OCI-LY3 (cell line): ENCODE results near the gene EPHA5.

Source experiments
- H2AFZ ChIP-seq: fragments of 200-600, 300-600 bp; shearing (Covaris generic); 2 replicates; pipeline ENCODE4 v1.6.0; 2014; ENCODE audit warnings: antibody characterized with exemption, low read depth, low read length
- H3K27ac ChIP-seq: fragments of 200-600, 300-600 bp; sonication (generic); 2 replicates; pipeline ENCODE4 v1.5.1; 2014; ENCODE audit warnings: mild to moderate bottlenecking, low read length, moderate library complexity, mixed read lengths
- H3K27me3 ChIP-seq: fragments of 200-600, 300-600 bp; sonication (generic); 2 replicates; pipeline ENCODE4 v1.6.1; 2014; ENCODE audit warnings: low read depth, low read length, mixed read lengths
- H3K36me3 ChIP-seq: fragments of 200-600, 300-600 bp; sonication (generic); replicated peaks from 2 replicates; pipeline ENCODE3; 2014; ENCODE audit warnings: low read depth, low read length, mixed read lengths
- H3K4me1 ChIP-seq: fragments of 300-600, 200-600 bp; sonication (generic); 2 replicates; pipeline ENCODE4 v1.6.1; 2014; ENCODE audit warnings: low read length, mixed read lengths
- H3K4me2 ChIP-seq: fragments of 200-600, 300-600 bp; sonication (generic); 2 replicates; pipeline ENCODE4 v1.6.1; 2014; ENCODE audit warnings: low read length, mixed read lengths
- H3K4me3 ChIP-seq: fragments of 300-600, 200-600 bp; sonication (generic); 2 replicates; pipeline ENCODE4 v1.5.1; 2014; ENCODE audit warnings: antibody characterized with exemption, mild to moderate bottlenecking, low read length, moderate library complexity
- H3K79me2 ChIP-seq: fragments of 300-600, 200-600 bp; shearing (Covaris generic); 2 replicates; pipeline ENCODE4 v1.6.1; 2014; ENCODE audit warnings: mild to moderate bottlenecking, low read length, mixed read lengths
- H3K9ac ChIP-seq: fragments of 300-600, 200-600 bp; shearing (Covaris generic); 2 replicates; pipeline ENCODE4 v1.6.0; 2014; ENCODE audit warnings: mild to moderate bottlenecking, low read length, moderate library complexity
- H3K9me3 ChIP-seq: fragments of 200-600, 300-600 bp; shearing (Covaris generic); 2 replicates; pipeline ENCODE4 v1.6.1; 2014; ENCODE audit warnings: low read length, mixed read lengths; ENCODE audit not compliant: insufficient read depth
- H4K20me1 ChIP-seq: fragments of 200-600, 300-600 bp; sonication (generic); 2 replicates; pipeline ENCODE4 v1.6.1; 2016; ENCODE audit warnings: low read length, mixed read lengths; ENCODE audit not compliant: insufficient read depth
- CTCF ChIP-seq: fragments of 200-600, 300-600 bp; sonication (generic); IDR thresholded peaks from 2 replicates; pipeline ENCODE4 v1.5.1; 2014; ENCODE audit warnings: antibody characterized with exemption, low read length, low read depth
- EZH2phosphoT487 ChIP-seq: fragments of 200-600 bp; shearing (Covaris generic); IDR thresholded peaks from 2 replicates; pipeline ENCODE4 v1.6.1; 2018; ENCODE audit warnings: antibody characterized with exemption, mixed run types, low read depth

The EPHA5 gene

GRCh38 chr4:65671372-65671771 lies 1.1 kb upstream of the EPHA5 start:
- no peak overlapping the region for H3K9ac ChIP-seq
- H2AFZ ChIP-seq: no peak overlapping the region
- 0 out of 2 replicates have a peak, but pooled peaks cover 3% of the 10 kb centered on the region for H3K9me3 ChIP-seq
- H3K36me3 ChIP-seq: no peaks in the 10 kb centered on the region
- no peaks in the 10 kb centered on the region for H3K79me2 ChIP-seq
- H3K4me2 ChIP-seq: no peak overlapping the region
- H3K4me1 ChIP-seq: no peaks in the 10 kb centered on the region
- no peaks in the 10 kb centered on the region for H3K27me3 ChIP-seq
- no peak overlapping the region for H3K27ac ChIP-seq
- no peak overlapping the region for H3K4me3 ChIP-seq
- TF ChIP-seq CTCF (no peak), EZH2phosphoT487 (no peak)
- no peaks in the 10 kb centered on the region for H4K20me1 ChIP-seq

DNA sequence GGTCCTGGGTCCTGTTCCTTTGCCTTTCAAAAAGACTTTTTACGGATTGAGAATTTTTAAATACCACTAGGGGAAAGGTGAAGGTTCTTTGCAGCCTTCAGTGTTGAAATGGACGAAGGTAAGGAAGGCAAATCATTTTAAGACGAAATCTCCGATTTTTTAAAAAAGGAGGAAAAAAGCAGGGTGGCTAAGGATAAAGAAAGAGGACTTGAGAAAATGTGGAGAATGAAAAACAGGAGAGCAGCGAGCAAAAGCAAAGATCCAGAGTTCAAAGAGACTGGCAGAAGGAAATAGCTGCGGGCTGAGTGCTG lies 314 bp downstream of the EPHA5 start:
- Histone ChIP-seq H3K4me1 (no peaks in the 10 kb centered on the region), H3K36me3 (no peaks in the 10 kb centered on the region), H3K9ac (no peak overlapping the region), H4K20me1 (no peaks in the 10 kb centered on the region), H3K79me2 (no peaks in the 10 kb centered on the region), H3K27me3 (no peaks in the 10 kb centered on the region), H3K27ac (no peak overlapping the region), H3K9me3 (0 out of 2 replicates have a peak, but pooled peaks cover 3% of the 10 kb centered on the region), H3K4me2 (no peak overlapping the region), H3K4me3 (no peak overlapping the region), H2AFZ (no peak overlapping the region)
- TF ChIP-seq EZH2phosphoT487: no peak
- TF ChIP-seq CTCF: no peak

GRCh38 chr4:65669111-65670019 lies 924 bp downstream of the EPHA5 start:
- Histone ChIP-seq H3K9ac (no peak overlapping the region), H3K4me1 (no peaks in the 10 kb centered on the region), H3K4me2 (no peak overlapping the region), H3K36me3 (no peaks in the 10 kb centered on the region), H4K20me1 (no peaks in the 10 kb centered on the region), H3K4me3 (no peak overlapping the region), H3K79me2 (no peaks in the 10 kb centered on the region), H3K27me3 (no peaks in the 10 kb centered on the region), H3K27ac (no peak overlapping the region), H3K9me3 (0 out of 2 replicates have a peak, but pooled peaks cover 3% of the 10 kb centered on the region), H2AFZ (no peak overlapping the region)
- TF ChIP-seq CTCF (no peak), EZH2phosphoT487 (no peak)

- no peaks in the 10 kb centered on the region for H3K27me3 ChIP-seq
- no peaks in the 10 kb centered on the region for H3K4me1 ChIP-seq
- H4K20me1 ChIP-seq: no peaks in the 10 kb centered on the region
- no peak overlapping the region for H2AFZ ChIP-seq
- TF ChIP-seq CTCF: no peak
- TF ChIP-seq EZH2phosphoT487: no peak
- no peak overlapping the region for H3K9ac ChIP-seq
- no peak overlapping the region for H3K4me2 ChIP-seq
- no peak overlapping the region for H3K4me3 ChIP-seq
- no peak overlapping the region for H3K27ac ChIP-seq
- H3K9me3 ChIP-seq: 0 out of 2 replicates have a peak, but pooled peaks cover 3% of the 10 kb centered on the region
- no peaks in the 10 kb centered on the region for H3K36me3 ChIP-seq
- no peaks in the 10 kb centered on the region for H3K79me2 ChIP-seq
These were observed 1.8 kb downstream of the EPHA5 start for GRCh38 chr4:65668201-65669089.
